Loucy (cell line): ENCODE data around the gene SACS.

Experiments
- CTCF ChIP-seq: fragments of 200-600 bp; sonication (generic); conservative IDR thresholded peaks from 2 replicates; pipeline ENCODE4 v1.5.1; 2014; ENCODE audit warnings: mild to moderate bottlenecking, antibody characterized with exemption, low read length
- EZH2phosphoT487 ChIP-seq: fragments of 200-600 bp; IDR thresholded peaks from 2 replicates; pipeline ENCODE4 v1.6.1; 2018; ENCODE audit warnings: antibody characterized with exemption, mild to moderate bottlenecking, moderate library complexity, borderline replicate concordance

- no peak for TF ChIP-seq EZH2phosphoT487
- no peak for TF ChIP-seq CTCF
These were observed 36.5 kb upstream of the SACS start for GRCh38 chr13:23469951-23470421.
